PC-3 (cell line): ENCODE measurements around the gene MITF. TPM values are rescaled to one million over a fixed set of nuclear protein-coding genes. Genes with fewer than 3 reads are reported as not detected.

Source experiments
- ATAC-seq: fragments of 200-7000 bp; cut with Tn5 transposase; 2 replicates; pipeline ENCODE4 v1.9.1; 2020; ENCODE audit warnings: mild to moderate bottlenecking, moderate library complexity
- BruUV-seq: library from RNA; stranded (reverse); fragments of 400-500 nt; replicated peaks from 2 replicates; lab custom pipeline; 2021; lab: Mats Ljungman, UMichigan
- CTCF ChIA-PET: fragments of 300-600 bp; sonication (Branson Sonifier 250); formaldehyde crosslinking; loops from one replicate; lab custom pipeline; 2022; ENCODE audit warnings: antibody characterized with exemption; lab: Charles Lee
- POLR2A ChIA-PET: fragments of 300-600 bp; sonication (Branson Sonifier 250); formaldehyde crosslinking; loops from one replicate; lab custom pipeline; 2022; ENCODE audit warnings: antibody characterized with exemption; ENCODE audit not compliant: unreplicated experiment; lab: Charles Lee
- DNase-seq: peaks from one replicate; pipeline ENCODE4 v3.0.0-alpha.2; 2015
- H2AFZ ChIP-seq: fragments of 300-600 bp; sonication (generic); 2 replicates; pipeline ENCODE4 v1.6.0; 2016; ENCODE audit warnings: antibody characterized with exemption, low read length
- H3F3A ChIP-seq: fragments of 300-600 bp; sonication (generic); one replicate; pipeline ENCODE4 v1.6.0; 2017; ENCODE audit warnings: antibody characterized with exemption, low read length, control low read depth, mild to moderate bottlenecking; ENCODE audit not compliant: unreplicated experiment
- H3K27ac ChIP-seq: fragments of 300-600 bp; sonication (generic); 2 replicates; pipeline ENCODE4 v1.5.1; 2016; ENCODE audit warnings: mild to moderate bottlenecking, low read length
- H3K27me3 ChIP-seq: fragments of 300-600 bp; sonication (generic); 2 replicates; pipeline ENCODE4 v1.6.1; 2016; ENCODE audit warnings: low read length, mixed read lengths
- H3K36me3 ChIP-seq: fragments of 300-600 bp; sonication (generic); 2 replicates; pipeline ENCODE4 v1.6.1; 2016; ENCODE audit warnings: low read depth, mixed run types, low read length, mixed read lengths
- H3K4me1 ChIP-seq: fragments of 300-600 bp; sonication (generic); 2 replicates; pipeline ENCODE4 v1.5.1; 2016; ENCODE audit warnings: low read length; ENCODE audit not compliant: insufficient read depth
- H3K4me2 ChIP-seq: fragments of 300-600 bp; sonication (generic); 2 replicates; pipeline ENCODE4 v1.6.0; 2016; ENCODE audit warnings: low read length
- H3K4me3 ChIP-seq: fragments of 300-600 bp; sonication (generic); 2 replicates; pipeline ENCODE4 v1.5.1; 2016; ENCODE audit warnings: mild to moderate bottlenecking, low read length, mixed read lengths
- H3K79me2 ChIP-seq: fragments of 300-600 bp; sonication (generic); 2 replicates; pipeline ENCODE4 v1.6.1; 2017; ENCODE audit warnings: low read length, mixed read lengths
- H3K9ac ChIP-seq: fragments of 300-600 bp; sonication (generic); 2 replicates; pipeline ENCODE4 v1.6.0; 2016; ENCODE audit warnings: mild to moderate bottlenecking, low read length
- H3K9me2 ChIP-seq: fragments of 300-600 bp; sonication (generic); replicated peaks from 2 replicates; pipeline ENCODE4 v1.6.1; 2016; ENCODE audit warnings: mixed run types, low read length, mixed read lengths
- H3K9me3 ChIP-seq: fragments of 300-600 bp; sonication (generic); 2 replicates; pipeline ENCODE4 v1.6.1; 2016; ENCODE audit warnings: low read length, mixed read lengths
- H4K20me1 ChIP-seq: fragments of 300-600 bp; sonication (generic); 2 replicates; pipeline ENCODE4 v1.6.1; 2016; ENCODE audit warnings: low read length, mixed read lengths
- EZH2 ChIP-seq: fragments of 300-600 bp; sonication (generic); IDR thresholded peaks from one replicate; pipeline ENCODE4 v1.6.1; 2017; ENCODE audit warnings: antibody characterized with exemption, mild to moderate bottlenecking, low read length; ENCODE audit not compliant: unreplicated experiment
- EZH2phosphoT487 ChIP-seq: fragments of 300-600 bp; sonication (generic); IDR thresholded peaks from 2 replicates; pipeline ENCODE4 v1.6.1; 2018; ENCODE audit warnings: mild to moderate bottlenecking, antibody characterized with exemption, low read length, borderline replicate concordance
- intact Hi-C: fragments of 100-400 bp; cut with micrococcal nuclease; formaldehyde crosslinking; loops from 2 replicates; pipeline ENCODE4 v1.9.0; 2023
- total RNA-seq: library from RNA; depleted of rRNA; stranded (reverse); fragments of >200 nt; gene quantifications from 2 replicates; pipeline ENCODE4 v1.2.3, GENCODE V29; 2014
- TF ChIP-seq, protein P1 (sequence below): fragments of 300-600 bp; sonication (generic); conservative IDR thresholded peaks from 2 replicates; pipeline ENCODE4 v1.5.1; 2017; ENCODE audit warnings: antibody characterized with exemption, low read depth, mild to moderate bottlenecking, low read length

MITF gene
- total RNA-seq, 1 experiment from 2014 or later, result 7.6 TPM

DNA sequence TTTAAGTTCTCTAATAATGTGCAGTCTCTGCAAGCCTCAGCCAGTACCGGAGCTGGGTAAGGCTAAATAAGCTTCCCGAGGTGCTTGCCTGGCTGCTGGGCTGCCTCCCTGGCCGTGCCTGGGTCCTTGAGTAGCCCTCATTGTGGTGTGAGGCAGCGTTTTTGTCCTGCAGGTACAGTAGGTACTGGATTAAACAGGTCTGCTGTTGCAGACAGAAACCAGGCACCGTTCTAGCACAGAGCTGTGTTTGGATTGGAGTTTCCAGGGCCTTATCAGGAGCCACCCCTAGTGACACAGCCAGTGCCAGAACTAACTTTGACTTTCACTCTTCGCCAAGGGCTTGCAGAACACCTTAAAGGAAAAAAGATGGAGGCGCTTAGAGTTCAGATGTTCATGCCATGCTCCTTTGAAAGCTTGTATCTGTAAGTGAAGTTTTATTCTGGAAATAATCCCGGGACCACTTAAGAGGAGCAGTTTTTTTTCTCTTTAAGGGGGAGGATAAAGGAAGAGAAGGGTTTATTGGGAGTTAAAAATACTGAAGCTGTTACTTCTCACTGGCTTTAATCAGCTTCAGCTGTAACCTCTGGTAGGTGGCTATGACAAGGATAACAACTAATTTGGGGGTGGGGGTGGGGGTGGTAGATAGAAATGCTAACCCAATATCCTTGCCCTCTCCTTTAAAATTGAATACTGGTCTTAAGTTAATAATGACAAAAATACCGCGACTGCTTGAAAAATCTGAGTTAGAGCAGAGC is 126.8 kb downstream of the MITF start:
- POLR2A ChIA-PET, result no interaction called here
- Histone ChIP-seq H3K27me3 (no peaks in the 10 kb centered on the region), H4K20me1 (no peaks in the 10 kb centered on the region), H3K4me3 (no peak overlapping the region), H3K4me2 (peak overlapping the region; percentile 54), H3K9ac (peak overlapping the region; percentile 47), H3K4me1 (peaks cover 54% of the 10 kb centered on the region), H2AFZ (no peak overlapping the region), H3K9me3 (no peaks in the 10 kb centered on the region), H3K9me2 (no peaks in the 10 kb centered on the region), H3F3A (no peaks in the 10 kb centered on the region), H3K79me2 (peaks cover 12% of the 10 kb centered on the region; the same call in 1 of the 2 replicates), H3K36me3 (no peaks in the 10 kb centered on the region), H3K27ac (peak overlapping the region; percentile 77)
- TF ChIP-seq EZH2phosphoT487 (no peak), EZH2 (no peak)
- TF ChIP-seq, protein P1, sequence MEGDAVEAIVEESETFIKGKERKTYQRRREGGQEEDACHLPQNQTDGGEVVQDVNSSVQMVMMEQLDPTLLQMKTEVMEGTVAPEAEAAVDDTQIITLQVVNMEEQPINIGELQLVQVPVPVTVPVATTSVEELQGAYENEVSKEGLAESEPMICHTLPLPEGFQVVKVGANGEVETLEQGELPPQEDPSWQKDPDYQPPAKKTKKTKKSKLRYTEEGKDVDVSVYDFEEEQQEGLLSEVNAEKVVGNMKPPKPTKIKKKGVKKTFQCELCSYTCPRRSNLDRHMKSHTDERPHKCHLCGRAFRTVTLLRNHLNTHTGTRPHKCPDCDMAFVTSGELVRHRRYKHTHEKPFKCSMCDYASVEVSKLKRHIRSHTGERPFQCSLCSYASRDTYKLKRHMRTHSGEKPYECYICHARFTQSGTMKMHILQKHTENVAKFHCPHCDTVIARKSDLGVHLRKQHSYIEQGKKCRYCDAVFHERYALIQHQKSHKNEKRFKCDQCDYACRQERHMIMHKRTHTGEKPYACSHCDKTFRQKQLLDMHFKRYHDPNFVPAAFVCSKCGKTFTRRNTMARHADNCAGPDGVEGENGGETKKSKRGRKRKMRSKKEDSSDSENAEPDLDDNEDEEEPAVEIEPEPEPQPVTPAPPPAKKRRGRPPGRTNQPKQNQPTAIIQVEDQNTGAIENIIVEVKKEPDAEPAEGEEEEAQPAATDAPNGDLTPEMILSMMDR, result no peak
- BruUV-seq, result no TSS peak
- CTCF ChIA-PET, result interaction anchor here (0.6 to 0.7 kb wide), 2 partner anchors 11 to 194 kb away, joined by 9 to 12 read pairs; no protein-coding TSS in a partner anchor
- ATAC-seq, result no peak
- no peak for DNase-seq
- intact Hi-C loops, result loop anchor here (5.0 kb wide), 1 partner anchor 51 kb away; no protein-coding TSS in a partner anchor

DNA sequence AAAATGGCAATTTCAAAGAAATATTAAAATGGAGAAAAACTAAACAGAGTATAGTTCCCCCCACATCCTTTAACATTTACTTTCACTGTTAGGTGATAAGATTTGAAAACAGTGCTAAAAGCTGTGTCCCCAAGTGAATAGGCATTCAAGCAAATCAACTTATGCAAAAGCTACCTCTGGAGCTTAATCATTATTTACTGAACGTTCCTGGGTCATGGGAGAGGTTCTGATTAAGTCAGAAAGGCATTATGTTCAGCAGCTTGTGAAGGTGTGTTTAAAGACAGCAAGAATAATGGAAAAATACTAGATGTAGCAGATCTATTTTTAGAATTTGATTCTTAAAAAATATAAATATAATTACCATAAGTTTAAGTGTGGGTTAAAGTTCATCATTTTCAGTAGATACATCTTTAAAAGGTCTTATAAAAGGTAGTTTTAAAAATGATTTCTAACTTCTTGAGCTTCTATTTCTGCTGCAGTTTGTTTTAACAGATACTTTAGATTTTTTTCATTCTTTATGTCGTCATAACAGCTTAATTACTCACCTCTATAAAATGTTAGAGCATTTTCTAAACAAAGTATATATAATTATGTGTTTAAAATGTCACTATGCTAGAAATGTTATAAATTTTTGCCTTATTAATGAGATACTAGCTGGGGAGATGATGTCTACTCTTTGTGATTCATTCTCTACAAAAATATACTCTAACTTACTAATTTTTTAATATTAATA is 127.9 kb downstream of the MITF start:
- ChIA-PET POLR2A (interaction anchor here (0.7 kb wide), 1 partner anchor 12 kb away, joined by 4 read pairs; no protein-coding TSS in a partner anchor), CTCF (no interaction called here)
- H3K9me3 ChIP-seq, result no peaks in the 10 kb centered on the region
- H2AFZ ChIP-seq, result no peak overlapping the region
- peak overlapping the region; percentile 47 for H3K9ac ChIP-seq
- intact Hi-C loops, result loop anchor here (5.0 kb wide), 1 partner anchor 50 kb away; no protein-coding TSS in a partner anchor
- peak overlapping the region; percentile 54 for H3K4me2 ChIP-seq
- H3K27ac ChIP-seq, result peak overlapping the region; percentile 77
- TF ChIP-seq EZH2phosphoT487 (no peak), EZH2 (no peak)
- TF ChIP-seq, protein P1, result no peak
- DNase-seq (peak; percentile 45), ATAC-seq (peak; percentile 45)
- no peaks in the 10 kb centered on the region for H3F3A ChIP-seq
- 0 out of 2 replicates have a peak overlapping the region, but pooled peaks have one; percentile 21 for H3K4me3 ChIP-seq
- no TSS peak for BruUV-seq
- no peaks in the 10 kb centered on the region for H3K27me3 ChIP-seq
- H3K9me2 ChIP-seq, result no peaks in the 10 kb centered on the region
- no peaks in the 10 kb centered on the region for H4K20me1 ChIP-seq
- peaks cover 54% of the 10 kb centered on the region for H3K4me1 ChIP-seq
- H3K36me3 ChIP-seq, result no peaks in the 10 kb centered on the region
- H3K79me2 ChIP-seq, result peaks cover 12% of the 10 kb centered on the region; the same call in 1 of the 2 replicates
